Uterus (tissue), 4 donors: ENCODE measurements around the gene TMEM175. TPM values are rescaled to one million over a fixed set of nuclear protein-coding genes. Genes with fewer than 3 reads are reported as not detected.

ENCODE experiments used
- DNase-seq, 2 donors: peaks; one replicate each; pipeline ENCODE4 v3.0.0-alpha.2; 2019 to 2020
- H3K27ac ChIP-seq, 2 donors: fragments of 200-600 bp; sonication (generic); 1 replicate in 1 of 2; 2 replicates in 1 of 2; pipeline ENCODE4 v1.5.1; 2016 to 2018
- H3K27me3 ChIP-seq, 2 donors: fragments of 200-600 bp; sonication (generic); one replicate each; pipeline ENCODE4 v1.5.1; 2018 to 2019; ENCODE audit warnings: control low read depth in 1 of 2
- H3K36me3 ChIP-seq, 2 donors: fragments of 200-600 bp; sonication (generic); one replicate each; pipeline ENCODE4 v1.5.1; 2019; ENCODE audit warnings: control low read depth in 1 of 2
- H3K4me1 ChIP-seq, 2 donors: fragments of 200-600 bp; sonication (generic); one replicate each; pipeline ENCODE4 v1.5.1; 2018 to 2019; ENCODE audit warnings: control low read depth in 1 of 2
- H3K4me3 ChIP-seq, 2 donors: fragments of 200-600 bp; sonication (generic); 1 replicate in 1 of 2; 2 replicates in 1 of 2; pipeline ENCODE4 v1.5.1; 2018 to 2019; ENCODE audit warnings: mild to moderate bottlenecking in 1 of 2
- H3K9me3 ChIP-seq, 2 donors: fragments of 200-600 bp; sonication (generic); one replicate each; pipeline ENCODE4 v1.5.1; 2019; ENCODE audit warnings: control low read depth in 1 of 2
- POLR2A ChIP-seq, 2 donors: fragments of 450-650 bp; IDR thresholded peaks; one replicate each; pipeline ENCODE4 v1.6.1; 2016; ENCODE audit warnings: antibody characterized with exemption in 2 of 2, mild to moderate bottlenecking in 1 of 2, moderate library complexity in 1 of 2
- intact Hi-C: fragments of 100-400 bp; cut with DNase I; formaldehyde crosslinking; loops from one replicate; pipeline ENCODE4 v1.15.1; 2023; ENCODE audit warnings: low total_unique reads
- total RNA-seq, 4 donors: library from RNA; depleted of rRNA in 3 of 4; stranded (reverse); fragments of >200 nt in 3 of 4; gene quantifications; one replicate each; pipeline versions ENCODE4 v1.1.0 to v1.2.4, GENCODE V29; 2014 to 2023
- TF ChIP-seq, protein P1 (sequence below), 4 experiments: fragments of 200-600 bp in 2 of 4; fragments of 450-650 bp in 2 of 4; sonication (generic) in 2 of 4; IDR thresholded peaks; one replicate each; pipeline ENCODE4 v1.5.1; 2016 to 2019; ENCODE audit warnings: antibody characterized with exemption in 4 of 4, mild to moderate bottlenecking in 2 of 4, moderate library complexity in 1 of 4
- donor health status: DM: yes; HTN: yes; CAD: no.

TMEM175 gene
- total RNA-seq, 4 donors from 2014 or later, result 9.9 to 39.7 (median 26.3) TPM

DNA sequence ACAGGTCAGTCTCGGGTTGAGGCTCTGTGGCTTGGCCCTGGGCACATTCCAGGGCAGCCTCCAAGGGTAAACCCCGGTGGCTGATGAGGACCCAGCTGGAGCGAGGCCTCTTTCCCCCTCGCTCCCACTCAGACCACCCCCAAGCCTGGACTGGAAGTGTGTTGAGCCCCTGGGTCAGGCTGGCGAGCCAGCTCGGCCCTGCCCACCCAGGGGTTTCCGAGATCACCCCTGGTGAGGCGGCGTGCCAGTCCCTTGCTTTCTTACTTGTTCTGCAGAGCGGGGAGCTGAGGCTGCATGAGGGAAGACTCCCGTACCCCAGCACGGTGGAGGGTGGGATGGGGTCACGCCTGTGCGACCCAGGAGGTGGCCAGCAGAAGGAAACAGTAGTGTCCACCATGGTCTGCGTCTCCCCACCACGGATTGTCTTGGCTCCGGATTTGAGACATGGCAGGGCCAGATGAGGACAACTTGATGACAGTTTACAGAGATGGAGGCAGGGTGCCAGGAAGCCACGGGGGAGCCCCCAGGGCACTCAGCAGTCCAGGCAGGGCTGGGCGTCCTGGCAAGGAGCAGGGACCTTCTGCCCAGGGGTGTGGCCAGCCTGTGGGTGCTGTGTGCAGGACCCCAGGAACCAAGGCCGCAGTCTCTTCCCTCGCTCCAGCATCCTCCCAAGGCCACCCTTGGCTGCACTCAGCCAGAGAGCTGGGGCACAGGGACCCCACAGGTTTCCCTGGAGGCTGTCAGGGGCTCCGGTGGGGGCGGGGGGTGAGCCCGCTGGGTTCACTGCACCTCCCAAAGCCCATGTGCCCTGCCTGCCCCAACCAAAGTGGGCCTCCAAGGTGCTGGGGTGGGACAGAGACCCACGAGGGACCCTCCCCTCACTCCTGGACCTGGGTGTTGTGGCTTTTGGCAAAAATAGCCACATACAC is 72.6 kb downstream of the TMEM175 start:
- Histone ChIP-seq H3K4me1 (peaks cover 0 to 20% of the 10 kb centered on the region in 2 donors), H3K4me3 (no peak overlapping the region), H3K9me3 (no peaks in the 10 kb centered on the region), H3K27me3 (peaks cover 15 to 23% of the 10 kb centered on the region in 2 donors), H3K27ac (no peak overlapping the region), H3K36me3 (no peaks in the 10 kb centered on the region)
- no peak for TF ChIP-seq POLR2A (IDR thresholded peaks at IDR 0.05)
- TF ChIP-seq, protein P1, sequence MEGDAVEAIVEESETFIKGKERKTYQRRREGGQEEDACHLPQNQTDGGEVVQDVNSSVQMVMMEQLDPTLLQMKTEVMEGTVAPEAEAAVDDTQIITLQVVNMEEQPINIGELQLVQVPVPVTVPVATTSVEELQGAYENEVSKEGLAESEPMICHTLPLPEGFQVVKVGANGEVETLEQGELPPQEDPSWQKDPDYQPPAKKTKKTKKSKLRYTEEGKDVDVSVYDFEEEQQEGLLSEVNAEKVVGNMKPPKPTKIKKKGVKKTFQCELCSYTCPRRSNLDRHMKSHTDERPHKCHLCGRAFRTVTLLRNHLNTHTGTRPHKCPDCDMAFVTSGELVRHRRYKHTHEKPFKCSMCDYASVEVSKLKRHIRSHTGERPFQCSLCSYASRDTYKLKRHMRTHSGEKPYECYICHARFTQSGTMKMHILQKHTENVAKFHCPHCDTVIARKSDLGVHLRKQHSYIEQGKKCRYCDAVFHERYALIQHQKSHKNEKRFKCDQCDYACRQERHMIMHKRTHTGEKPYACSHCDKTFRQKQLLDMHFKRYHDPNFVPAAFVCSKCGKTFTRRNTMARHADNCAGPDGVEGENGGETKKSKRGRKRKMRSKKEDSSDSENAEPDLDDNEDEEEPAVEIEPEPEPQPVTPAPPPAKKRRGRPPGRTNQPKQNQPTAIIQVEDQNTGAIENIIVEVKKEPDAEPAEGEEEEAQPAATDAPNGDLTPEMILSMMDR (IDR thresholded peaks at IDR 0.05), result no peak
- intact Hi-C loops, result no loop called here
- no peak for DNase-seq

DNA sequence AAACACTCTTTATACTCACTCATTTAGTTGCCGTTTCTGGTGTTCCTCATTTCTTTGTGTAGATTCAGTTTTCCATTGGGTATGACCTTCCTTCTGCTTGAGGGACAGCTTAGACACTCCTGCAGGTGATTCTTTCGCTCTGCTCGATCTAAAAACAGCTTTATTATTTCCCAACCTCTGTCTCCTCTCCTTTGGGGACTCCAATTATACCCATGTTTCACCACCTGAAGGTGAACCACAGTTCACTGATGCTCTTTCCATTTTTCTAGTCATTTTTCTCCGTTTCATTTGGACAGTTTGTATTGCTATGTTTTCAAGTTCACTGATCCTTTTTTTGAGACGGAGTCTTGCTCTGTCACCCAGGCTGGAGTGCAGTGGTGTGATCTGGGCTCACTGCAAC is 74.6 kb downstream of the TMEM175 start:
- H3K27ac ChIP-seq, result no peak overlapping the region
- DNase-seq, result no peak
- TF ChIP-seq, protein P1 (IDR thresholded peaks at IDR 0.05), result no peak
- no peak for TF ChIP-seq POLR2A (IDR thresholded peaks at IDR 0.05)
- peaks cover 0 to 26% of the 10 kb centered on the region in 2 donors for H3K4me1 ChIP-seq
- intact Hi-C loops, result no loop called here
- no peak overlapping the region for H3K4me3 ChIP-seq
- H3K9me3 ChIP-seq, result no peaks in the 10 kb centered on the region
- peaks cover 12 to 16% of the 10 kb centered on the region in 2 donors for H3K27me3 ChIP-seq
- H3K36me3 ChIP-seq, result no peaks in the 10 kb centered on the region

Other genes starting within 250 kb of the TMEM175 start
- gene SLC49A3, start 243.3 kb upstream of the TMEM175 start, total RNA-seq, result 10 to 100 TPM in 1 of 4 donors, 1 to 10 TPM in 3; 1.2 to 12.6 (median 2.8) TPM
- gene PCGF3, start 226.6 kb upstream of the TMEM175 start, total RNA-seq, result 10 to 100 TPM; 17.7 to 80.6 (median 53.4) TPM
- gene CPLX1, start 106.3 kb upstream of the TMEM175 start, total RNA-seq, result 10 to 100 TPM in 1 of 4 donors, 1 to 10 TPM in 1, under 1 TPM in 2; 0.14 to 15.1 (median 2.0) TPM
- 1,000 to 10,000 TPM in 1 of 4 donors, 100 to 1,000 TPM in 1, 10 to 100 TPM in 2; 50.6 to 1,098 (median 104) TPM for gene GAK, start 144 bp upstream of the TMEM175 start, total RNA-seq
- gene DGKQ, start 41.1 kb downstream of the TMEM175 start, total RNA-seq, result 10 to 100 TPM in 2 of 4 donors, 1 to 10 TPM in 2; 1.2 to 12.7 (median 10.1) TPM
- 10 to 100 TPM in 2 of 4 donors, 1 to 10 TPM in 2; 2.8 to 45.8 (median 9.9) TPM for gene IDUA, start 54.6 kb downstream of the TMEM175 start, total RNA-seq
- under 1 TPM in 2 of 4 donors, not detected in 2; 0.07 to 0.12 TPM for gene SLC26A1, start 60.9 kb downstream of the TMEM175 start, total RNA-seq
- gene FGFRL1, start 79.2 kb downstream of the TMEM175 start, total RNA-seq, result 10 to 100 TPM in 2 of 4 donors, 1 to 10 TPM in 2; 2.8 to 24.8 (median 13.9) TPM
- 10 to 100 TPM in 1 of 4 donors, 1 to 10 TPM in 2, under 1 TPM in 1; 0.77 to 13.5 (median 5.2) TPM for gene RNF212, start 181.1 kb downstream of the TMEM175 start, total RNA-seq
- 100 to 1,000 TPM in 2 of 4 donors, 10 to 100 TPM in 2; 60.6 to 262 (median 115) TPM for gene SPON2, start 240.1 kb downstream of the TMEM175 start, total RNA-seq